GM12892 (cell line): Measurements from ENCODE around the gene IFFO2.

Experiments
- DNase-seq: peaks from one replicate; pipeline ENCODE4 v3.0.0; 2011; ENCODE audit not compliant: insufficient read length
- FAIRE-seq: peaks from 2 replicates; lab custom pipeline; 2011; peaks lifted over from hg19 to GRCh38; lab: Jason Lieb, UNC
- POLR2A ChIP-seq: IDR thresholded peaks from 2 replicates; pipeline ENCODE4 v1.6.1; 2011; ENCODE audit warnings: low read depth, low read length, control low read depth
- POLR2AphosphoS5 ChIP-seq: IDR thresholded peaks from 2 replicates; pipeline ENCODE4 v1.6.1; 2011; ENCODE audit warnings: low read depth, low read length, control low read depth
- TAF1 ChIP-seq: IDR thresholded peaks from 2 replicates; pipeline ENCODE4 v1.6.1; 2011; ENCODE audit warnings: low read depth, mild to moderate bottlenecking, control low read depth, low read length, borderline replicate concordance

IFFO2 gene

DNA sequence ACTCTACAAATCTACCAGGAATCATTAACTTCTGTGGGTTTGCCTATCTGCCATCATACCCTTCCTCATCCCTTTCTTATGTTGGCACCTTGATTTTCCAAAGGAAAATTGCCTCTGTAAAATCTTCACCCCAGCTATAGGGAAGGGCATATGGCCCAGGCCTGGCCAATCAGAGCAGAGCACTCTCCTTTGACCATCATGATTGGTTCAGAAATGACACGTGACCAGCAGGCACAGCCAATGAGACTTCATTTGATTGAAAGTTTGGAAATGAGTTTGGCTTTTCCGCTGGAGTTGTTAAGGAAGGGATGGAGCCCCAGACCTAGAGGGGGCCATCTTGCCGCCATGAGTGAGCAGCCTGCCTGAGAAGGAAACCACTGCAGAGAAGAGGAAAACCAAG is 35.1 kb upstream of the IFFO2 start:
- DNase-seq (no peak), FAIRE-seq (no peak)
- TF ChIP-seq POLR2A (no peak), TAF1 (no peak), POLR2AphosphoS5 (no peak)

GRCh38 chr1:18989896-18990295 is 33.4 kb upstream of the IFFO2 start:
- FAIRE-seq: no peak
- TF ChIP-seq POLR2AphosphoS5 (no peak), POLR2A (no peak), TAF1 (no peak)

DNA sequence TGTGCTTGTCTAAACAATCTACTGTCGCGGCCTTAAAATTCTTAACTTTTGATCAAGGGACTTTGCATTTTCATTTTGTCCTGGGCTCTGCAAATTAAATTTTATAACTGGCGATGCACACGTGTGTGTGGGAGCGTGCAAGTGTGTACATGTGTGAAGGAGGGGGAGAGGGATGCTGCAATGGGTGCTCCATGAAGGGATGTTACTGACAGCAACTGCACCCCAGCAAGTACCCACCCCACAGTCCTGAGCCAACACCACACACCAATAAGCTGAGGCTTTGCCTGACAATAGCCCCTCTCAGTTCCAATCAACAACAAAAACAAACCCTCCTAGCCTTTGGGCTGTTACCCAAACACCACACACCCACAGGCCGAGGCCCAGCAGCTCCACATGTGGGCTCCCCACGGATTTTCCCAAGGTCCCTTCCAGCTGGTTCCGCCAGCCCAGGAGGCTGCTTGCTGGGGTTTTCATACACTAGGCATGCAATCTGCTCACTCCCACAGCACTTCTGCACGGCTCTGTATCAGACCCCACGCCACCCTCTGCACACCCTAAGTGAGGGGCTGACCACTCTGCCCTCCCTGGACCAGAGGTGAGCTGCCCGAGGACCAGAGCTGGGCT is 32.8 kb upstream of the IFFO2 start:
- TF ChIP-seq POLR2AphosphoS5 (no peak), POLR2A (no peak), TAF1 (no peak)
- DNase-seq (no peak), FAIRE-seq (no peak)

More at GRCh38 chr1:18989896-18990295, 33.4 kb upstream of the IFFO2 start:
- DNase-seq: no peak

GRCh38 chr1:18981242-18981641 is 24.8 kb upstream of the IFFO2 start:
- TF ChIP-seq POLR2AphosphoS5 (no peak), TAF1 (no peak), POLR2A (no peak)
- FAIRE-seq (no peak), DNase-seq (no peak)

DNA sequence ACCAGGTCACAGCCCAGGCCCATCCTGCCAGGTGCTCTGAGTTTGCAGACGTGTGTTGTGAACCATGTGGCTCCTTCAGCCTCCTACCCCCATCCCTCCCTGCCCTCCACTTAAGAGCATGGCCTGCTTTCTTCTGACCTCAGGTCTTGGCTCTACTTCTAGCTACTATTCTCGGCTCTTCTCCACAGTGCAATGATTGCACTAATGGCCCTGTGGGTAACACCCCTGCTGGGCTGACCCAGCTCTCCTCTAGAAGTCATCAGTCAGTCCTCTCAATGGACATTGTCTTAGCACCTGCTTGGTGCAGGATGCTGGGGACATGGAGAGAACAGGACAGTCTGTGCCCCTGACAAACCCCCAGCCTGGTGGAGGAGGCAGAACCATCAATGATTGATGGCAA is 22.2 kb upstream of the IFFO2 start:
- DNase-seq (no peak), FAIRE-seq (no peak)
- TF ChIP-seq POLR2AphosphoS5: no peak
- no peak for TF ChIP-seq POLR2A
- no peak for TF ChIP-seq TAF1

DNA sequence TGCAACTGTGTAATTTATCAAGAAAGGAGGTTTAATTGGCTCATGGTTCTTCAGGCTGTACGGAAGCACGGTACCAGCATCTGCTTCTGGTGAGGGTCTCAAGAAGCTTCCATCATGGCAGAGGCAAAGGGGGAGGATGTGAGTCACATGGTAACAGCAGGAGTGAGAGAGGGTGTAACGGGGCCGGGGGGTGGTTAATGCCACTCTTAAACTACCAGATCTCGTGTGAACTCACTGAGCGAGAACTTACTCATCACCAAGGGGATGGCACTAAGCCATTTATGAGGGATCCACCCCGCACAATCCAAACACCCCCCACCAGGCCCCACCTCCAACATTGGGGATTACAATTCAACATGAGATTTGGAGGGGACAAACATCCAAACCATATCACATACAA is 21.0 kb upstream of the IFFO2 start:
- FAIRE-seq (no peak), DNase-seq (no peak)
- TF ChIP-seq POLR2A: no peak
- TF ChIP-seq POLR2AphosphoS5: no peak
- no peak for TF ChIP-seq TAF1

GRCh38 chr1:18976096-18976495 is 19.6 kb upstream of the IFFO2 start:
- DNase-seq (no peak), FAIRE-seq (no peak)
- no peak for TF ChIP-seq POLR2AphosphoS5

DNA sequence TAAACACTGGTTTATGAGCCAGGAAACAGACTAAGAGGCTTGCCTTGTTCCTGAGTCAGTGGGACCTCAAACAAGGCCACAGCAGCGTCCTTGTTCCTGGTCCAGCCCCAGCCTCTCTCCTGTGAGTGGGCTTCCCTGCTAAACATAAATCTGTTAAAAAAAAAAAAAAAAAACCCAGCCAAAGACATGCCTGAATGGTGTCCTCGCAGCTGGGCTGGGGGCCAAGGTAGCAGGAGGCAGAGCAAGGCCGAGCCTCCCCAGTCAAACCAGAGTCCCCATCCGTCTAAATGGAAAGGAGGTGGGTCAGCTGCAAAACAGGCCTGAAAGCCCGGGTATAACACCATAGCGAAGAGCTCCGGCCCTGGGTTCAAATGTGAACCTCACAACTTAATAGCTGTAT is 18.1 kb upstream of the IFFO2 start:
- no peak for FAIRE-seq
- DNase-seq: no peak
- no peak for TF ChIP-seq TAF1
- no peak for TF ChIP-seq POLR2A
- TF ChIP-seq POLR2AphosphoS5: no peak

DNA sequence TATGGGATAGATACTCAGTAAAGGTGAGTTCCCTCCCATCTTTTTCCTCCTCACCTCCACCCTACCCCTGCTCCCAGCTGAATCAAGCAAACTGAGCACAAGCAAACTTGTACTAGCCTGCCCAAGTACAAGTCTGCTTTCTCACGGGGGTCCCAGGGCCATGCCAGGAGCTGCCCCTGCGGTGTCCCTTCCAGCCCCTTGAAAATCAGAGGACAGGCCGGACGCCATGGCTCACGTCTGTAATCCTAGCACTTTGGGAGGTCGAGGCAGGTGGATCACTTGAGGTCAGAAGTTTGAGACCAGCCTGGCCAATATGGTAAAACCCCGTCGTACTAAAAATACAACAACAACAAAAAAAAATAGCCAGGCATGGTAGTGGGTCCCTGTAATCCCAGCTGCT is 17.5 kb upstream of the IFFO2 start:
- FAIRE-seq: no peak
- DNase-seq: no peak
- TF ChIP-seq POLR2A (no peak), TAF1 (no peak), POLR2AphosphoS5 (no peak)

- TF ChIP-seq POLR2AphosphoS5 (no peak), TAF1 (no peak), POLR2A (no peak)
- no peak for FAIRE-seq
- no peak for DNase-seq
Measured at GRCh38 chr1:18973446-18973955, 17.0 kb upstream of the IFFO2 start.

- FAIRE-seq: peak; percentile 17
- no peak for TF ChIP-seq TAF1
- no peak for TF ChIP-seq POLR2AphosphoS5
- no peak for TF ChIP-seq POLR2A
- DNase-seq: no peak
Measured at GRCh38 chr1:18972991-18973390, 16.5 kb upstream of the IFFO2 start.

- TF ChIP-seq TAF1 (no peak), POLR2A (no peak), POLR2AphosphoS5 (no peak)
- no peak for FAIRE-seq
- DNase-seq: no peak
Measured at GRCh38 chr1:18972531-18972930, 16.1 kb upstream of the IFFO2 start.

GRCh38 chr1:18970762-18971161 is 14.3 kb upstream of the IFFO2 start:
- no peak for DNase-seq
- no peak for FAIRE-seq
- TF ChIP-seq POLR2AphosphoS5 (no peak), POLR2A (no peak), TAF1 (no peak)
